MM.1S (cell line): Measurements from ENCODE around the gene PREP.
"Not testable (repeated sequence)": the region's sequence is repeated elsewhere in the genome, so short reads cannot be mapped to it uniquely, and the experiment has no call there.

Experiments
- DNase-seq: peaks from one replicate; pipeline ENCODE4 v3.0.0-alpha.2; 2015
- H2AFZ ChIP-seq: fragments of 300-600 bp; sonication (generic); 2 replicates; pipeline ENCODE4 v1.6.0; 2016; ENCODE audit warnings: antibody characterized with exemption, low read length
- H3F3A ChIP-seq: fragments of 300-600 bp; sonication (generic); 2 replicates; pipeline ENCODE4 v1.6.1; 2016; ENCODE audit warnings: mild to moderate bottlenecking, antibody characterized with exemption, low read length, moderate library complexity, mixed read lengths; ENCODE audit not compliant: insufficient read depth
- H3K27ac ChIP-seq: fragments of 300-600 bp; sonication (generic); 2 replicates; pipeline ENCODE4 v1.5.1; 2016; ENCODE audit warnings: mild to moderate bottlenecking, low read length
- H3K27me3 ChIP-seq: fragments of 300-600 bp; sonication (generic); replicated peaks from 2 replicates; pipeline ENCODE4 v1.6.0; 2016; ENCODE audit warnings: low read length; ENCODE audit not compliant: insufficient read depth
- H3K36me3 ChIP-seq: fragments of 300-600 bp; sonication (generic); replicated peaks from 2 replicates; pipeline ENCODE4 v1.6.1; 2016; ENCODE audit warnings: mild to moderate bottlenecking, low read length, mixed read lengths; ENCODE audit not compliant: insufficient read depth
- H3K4me1 ChIP-seq: fragments of 300-600 bp; sonication (generic); 2 replicates; pipeline ENCODE4 v1.6.1; 2016; ENCODE audit warnings: low read length, mixed read lengths
- H3K4me2 ChIP-seq: fragments of 300-600 bp; sonication (generic); 2 replicates; pipeline ENCODE4 v1.6.0; 2016; ENCODE audit warnings: low read depth, low read length
- H3K4me3 ChIP-seq: fragments of 300-600 bp; sonication (generic); 2 replicates; pipeline ENCODE4 v1.5.1; 2016; ENCODE audit warnings: low read length, mixed read lengths
- H3K79me2 ChIP-seq: fragments of 300-600 bp; sonication (generic); 2 replicates; pipeline ENCODE4 v1.6.1; 2016; ENCODE audit warnings: mixed run types, low read length, mixed read lengths
- H3K9ac ChIP-seq: fragments of 300-600 bp; sonication (generic); 2 replicates; pipeline ENCODE4 v1.6.1; 2016; ENCODE audit warnings: low read length, mixed read lengths
- H3K9me2 ChIP-seq: fragments of 300-600 bp; sonication (generic); replicated peaks from 2 replicates; pipeline ENCODE4 v1.6.1; 2016; ENCODE audit warnings: mild to moderate bottlenecking, low read length, mixed read lengths; ENCODE audit not compliant: insufficient read depth
- H3K9me3 ChIP-seq: fragments of 300-600 bp; sonication (generic); replicated peaks from 2 replicates; pipeline ENCODE4 v1.6.1; 2016; ENCODE audit warnings: mild to moderate bottlenecking, low read length, mixed read lengths; ENCODE audit not compliant: insufficient read depth
- H4K20me1 ChIP-seq: fragments of 300-600 bp; sonication (generic); 2 replicates; pipeline ENCODE4 v1.6.1; 2016; ENCODE audit warnings: mild to moderate bottlenecking, low read length, moderate library complexity, mixed read lengths; ENCODE audit not compliant: insufficient read depth
- EZH2 ChIP-seq: fragments of 300-600 bp; sonication (generic); optimal IDR thresholded peaks from 2 replicates; pipeline ENCODE3; 2017; ENCODE audit warnings: low read depth, mild to moderate bottlenecking, antibody characterized with exemption, low read length, mixed read lengths
- EZH2phosphoT487 ChIP-seq: fragments of 300-600 bp; sonication (generic); IDR thresholded peaks from 2 replicates; pipeline ENCODE4 v1.6.1; 2018; ENCODE audit warnings: antibody characterized with exemption, low read length
- TF ChIP-seq, protein P1 (sequence below): fragments of 300-600 bp; sonication (generic); IDR thresholded peaks from 2 replicates; pipeline ENCODE4 v1.5.1; 2016; ENCODE audit warnings: antibody characterized with exemption, low read length, mixed read lengths

Gene PREP

DNA sequence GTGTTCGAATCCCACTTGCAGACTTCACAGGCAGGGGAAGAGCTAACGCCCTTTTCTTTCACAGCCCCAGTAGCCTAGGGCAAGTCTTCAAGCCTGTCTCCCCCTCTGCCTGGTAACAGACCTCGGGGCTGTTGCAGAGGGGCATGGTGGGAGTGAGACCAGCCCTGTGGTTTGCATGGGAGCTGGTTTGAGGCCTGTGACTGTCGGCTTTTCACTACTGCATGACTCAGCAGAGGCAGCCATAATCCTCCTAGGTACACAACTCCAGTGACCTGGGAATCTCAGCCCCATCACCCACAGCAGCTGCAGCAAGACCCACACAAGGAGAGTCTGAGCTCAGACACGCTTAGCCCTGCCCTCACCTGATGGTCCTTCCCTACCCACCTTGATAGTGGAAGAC, 167.7 kb downstream of the PREP start:
- H3K4me3 ChIP-seq = no peak overlapping the region
- no peak for DNase-seq
- H2AFZ ChIP-seq = no peak overlapping the region

GRCh38 chr6:105231771-105232170, 171.1 kb downstream of the PREP start:
- not testable (repeated sequence) for H3K27ac ChIP-seq, H3K27me3 ChIP-seq, DNase-seq, H3K4me1 ChIP-seq, H3K4me3 ChIP-seq, H2AFZ ChIP-seq, H3K36me3 ChIP-seq, H3K9ac ChIP-seq, H3K9me3 ChIP-seq, H4K20me1 ChIP-seq, H3K9me2 ChIP-seq, H3K79me2 ChIP-seq, H3K4me2 ChIP-seq, H3F3A ChIP-seq

More for the DNA sequence above, 167.7 kb downstream of the PREP start:
- no peak for TF ChIP-seq EZH2phosphoT487
- TF ChIP-seq EZH2 = no peak
- TF ChIP-seq, protein P1, sequence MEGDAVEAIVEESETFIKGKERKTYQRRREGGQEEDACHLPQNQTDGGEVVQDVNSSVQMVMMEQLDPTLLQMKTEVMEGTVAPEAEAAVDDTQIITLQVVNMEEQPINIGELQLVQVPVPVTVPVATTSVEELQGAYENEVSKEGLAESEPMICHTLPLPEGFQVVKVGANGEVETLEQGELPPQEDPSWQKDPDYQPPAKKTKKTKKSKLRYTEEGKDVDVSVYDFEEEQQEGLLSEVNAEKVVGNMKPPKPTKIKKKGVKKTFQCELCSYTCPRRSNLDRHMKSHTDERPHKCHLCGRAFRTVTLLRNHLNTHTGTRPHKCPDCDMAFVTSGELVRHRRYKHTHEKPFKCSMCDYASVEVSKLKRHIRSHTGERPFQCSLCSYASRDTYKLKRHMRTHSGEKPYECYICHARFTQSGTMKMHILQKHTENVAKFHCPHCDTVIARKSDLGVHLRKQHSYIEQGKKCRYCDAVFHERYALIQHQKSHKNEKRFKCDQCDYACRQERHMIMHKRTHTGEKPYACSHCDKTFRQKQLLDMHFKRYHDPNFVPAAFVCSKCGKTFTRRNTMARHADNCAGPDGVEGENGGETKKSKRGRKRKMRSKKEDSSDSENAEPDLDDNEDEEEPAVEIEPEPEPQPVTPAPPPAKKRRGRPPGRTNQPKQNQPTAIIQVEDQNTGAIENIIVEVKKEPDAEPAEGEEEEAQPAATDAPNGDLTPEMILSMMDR = no peak
- H4K20me1 ChIP-seq = no peaks in the 10 kb centered on the region
- no peaks in the 10 kb centered on the region for H3F3A ChIP-seq
- no peak overlapping the region for H3K4me2 ChIP-seq
- no peaks in the 10 kb centered on the region for H3K9me2 ChIP-seq
- no peak overlapping the region for H3K9ac ChIP-seq
- H3K27ac ChIP-seq = no peak overlapping the region
- H3K36me3 ChIP-seq = no peaks in the 10 kb centered on the region
- H3K4me1 ChIP-seq = no peaks in the 10 kb centered on the region
- no peaks in the 10 kb centered on the region for H3K27me3 ChIP-seq
- H3K9me3 ChIP-seq = no peaks in the 10 kb centered on the region
- H3K79me2 ChIP-seq = no peaks in the 10 kb centered on the region
